ENCODE measurements around the gene CPNE2.

CPNE2 gene

DNA sequence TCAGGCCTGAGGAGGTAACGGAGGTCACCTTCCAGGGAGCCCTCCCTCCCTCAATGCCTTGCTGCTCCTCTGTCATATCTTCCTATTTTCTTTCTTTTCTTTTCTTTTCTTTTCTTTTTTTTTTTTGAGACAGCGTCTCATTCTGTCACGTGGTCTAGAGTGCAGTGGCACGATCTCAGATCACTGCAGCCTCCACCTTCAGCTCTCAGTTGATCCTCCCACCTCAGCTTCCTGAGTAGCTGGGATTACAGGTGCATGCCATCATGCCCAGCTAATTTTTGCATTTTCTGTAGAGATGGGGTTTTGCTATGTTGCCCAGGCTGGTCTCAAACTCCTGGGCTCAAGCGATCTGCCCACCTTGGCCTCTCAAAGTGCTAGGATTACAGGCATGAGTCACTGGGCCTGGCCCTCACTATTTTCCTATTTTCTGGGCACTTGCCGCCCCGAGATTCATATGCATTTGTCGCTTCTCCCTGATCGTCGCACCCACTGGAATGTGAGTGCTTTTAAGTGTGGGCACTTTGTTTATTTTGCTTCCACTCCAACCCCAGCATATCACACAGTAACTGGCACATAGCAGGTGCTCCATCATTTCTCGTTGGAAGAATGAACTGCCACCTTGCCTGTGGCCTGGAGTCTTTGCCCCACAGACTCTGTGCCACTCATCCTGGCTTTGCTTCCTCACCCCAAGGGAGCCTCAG, 31.7 kb downstream of the CPNE2 start:
- no peak for DNase-seq (ENCODE audit: low read depth in 2 of 2)

- DNase-seq (ENCODE audit: low read depth in 2 of 2), result no peak
Observed at GRCh38 chr16:57125376-57125775, 33.0 kb downstream of the CPNE2 start.

DNA sequence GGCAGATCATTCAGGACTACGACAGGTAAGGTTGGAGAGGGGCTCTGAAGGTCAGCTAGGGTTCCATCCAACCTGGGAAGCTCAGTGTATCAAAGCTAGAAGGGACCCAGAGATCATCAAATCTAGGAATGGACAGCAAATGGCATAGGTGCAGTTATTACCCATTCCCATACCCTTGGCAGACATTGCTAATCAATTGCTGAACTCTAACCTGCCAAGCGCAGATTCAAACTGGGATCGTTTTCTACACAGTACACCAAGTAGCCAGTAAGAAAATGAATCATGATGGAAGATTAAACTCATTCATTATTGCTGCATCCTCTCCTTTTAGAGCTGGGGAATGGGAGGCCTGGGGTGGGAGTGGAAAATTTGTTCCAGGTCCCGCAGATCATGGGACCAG, 33.6 kb downstream of the CPNE2 start:
- no peak for DNase-seq (ENCODE audit: low read depth in 2 of 2)

GRCh38 chr16:57126411-57126810, 34.0 kb downstream of the CPNE2 start:
- no peak for DNase-seq (ENCODE audit: low read depth in 2 of 2)

DNA sequence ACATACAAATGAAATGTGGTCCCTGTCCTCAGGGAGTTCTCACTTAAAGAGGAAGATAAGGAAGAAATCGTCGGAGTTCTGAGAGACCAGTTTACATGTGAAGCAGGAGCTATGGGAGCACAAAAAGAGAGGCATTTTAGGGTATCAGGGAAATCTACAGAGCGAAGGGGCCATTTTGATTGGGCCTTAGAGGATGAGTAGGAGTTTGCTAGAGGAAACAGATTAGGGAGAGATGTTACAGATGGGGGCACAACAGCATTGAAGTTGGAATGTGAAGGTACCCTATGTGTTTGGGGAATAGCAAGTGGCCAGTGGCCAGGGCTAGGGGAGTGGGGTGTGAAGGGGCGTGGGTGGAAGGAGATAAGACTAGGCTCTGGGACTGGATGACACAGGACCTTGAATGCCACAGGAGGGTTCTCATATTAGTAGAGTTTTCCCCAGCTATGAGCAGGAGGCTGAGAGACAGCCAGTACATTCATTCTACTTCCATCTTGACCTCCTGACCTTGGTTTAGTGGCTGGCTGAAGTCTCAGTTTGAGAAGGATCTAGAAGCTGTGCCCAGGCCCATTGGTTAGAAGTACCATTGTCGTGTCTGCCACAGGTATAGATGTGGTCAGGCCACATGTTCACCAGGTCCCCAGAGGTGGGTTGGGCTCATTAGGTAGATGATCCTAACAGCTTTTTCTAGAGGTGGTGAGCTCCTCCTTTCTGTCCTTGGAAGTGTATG, 34.8 kb downstream of the CPNE2 start:
- DNase-seq (ENCODE audit: low read depth in 2 of 2), result no peak

- no peak for DNase-seq (ENCODE audit: low read depth in 2 of 2)
Observed at GRCh38 chr16:57127836-57128235, 35.5 kb downstream of the CPNE2 start.

DNA sequence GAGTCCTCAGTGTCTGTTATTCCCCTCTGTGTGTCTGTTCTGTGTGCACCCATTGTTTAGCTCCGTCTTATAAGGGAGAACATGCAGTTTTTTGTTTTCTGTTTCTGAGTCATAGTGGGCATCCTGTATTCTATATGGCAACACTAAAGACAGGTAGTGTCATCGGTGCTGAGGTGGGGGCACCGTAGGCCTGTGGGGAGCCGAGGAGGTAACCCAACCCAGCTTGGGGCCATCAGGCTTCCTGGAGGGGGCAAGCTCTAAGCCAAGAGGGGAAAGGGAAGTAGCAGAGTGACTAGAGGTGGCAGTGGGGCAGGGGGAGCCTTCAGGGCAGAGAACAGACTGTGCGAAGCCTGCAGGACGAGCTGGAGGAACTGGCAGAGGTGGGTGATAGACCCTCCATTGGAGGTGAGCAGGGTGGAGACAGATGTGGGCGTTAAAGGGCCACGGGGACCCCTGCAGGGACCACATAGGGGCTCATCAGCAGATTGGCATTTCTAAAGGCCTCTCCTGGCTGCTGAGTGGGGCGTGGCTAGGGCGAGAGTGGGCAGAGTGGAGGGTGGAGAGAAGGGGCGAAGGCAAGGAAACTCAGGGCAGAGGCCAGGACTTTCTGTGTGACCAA, 36.5 kb downstream of the CPNE2 start:
- DNase-seq (ENCODE audit: low read depth in 2 of 2), result no peak

DNA sequence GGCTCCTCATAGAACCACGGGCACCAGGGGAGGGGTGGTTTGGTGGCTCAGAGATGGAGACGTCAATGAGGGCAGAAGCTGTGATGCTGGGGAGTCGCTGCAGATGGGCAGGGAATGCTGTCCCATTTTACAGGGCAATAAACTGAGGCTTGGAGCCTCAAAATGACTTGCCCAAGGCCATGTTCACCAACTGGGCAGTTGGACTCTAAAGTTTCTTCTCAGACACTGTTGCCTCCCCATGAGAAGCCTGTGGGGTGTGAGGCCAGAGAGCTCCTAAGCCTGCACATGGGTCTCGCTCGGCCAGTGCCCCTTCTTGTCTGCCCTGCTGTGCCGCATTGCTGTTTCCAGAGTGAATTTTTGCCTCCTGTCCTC, 38.6 kb downstream of the CPNE2 start:
- DNase-seq (ENCODE audit: low read depth in 2 of 2), result no peak

DNA sequence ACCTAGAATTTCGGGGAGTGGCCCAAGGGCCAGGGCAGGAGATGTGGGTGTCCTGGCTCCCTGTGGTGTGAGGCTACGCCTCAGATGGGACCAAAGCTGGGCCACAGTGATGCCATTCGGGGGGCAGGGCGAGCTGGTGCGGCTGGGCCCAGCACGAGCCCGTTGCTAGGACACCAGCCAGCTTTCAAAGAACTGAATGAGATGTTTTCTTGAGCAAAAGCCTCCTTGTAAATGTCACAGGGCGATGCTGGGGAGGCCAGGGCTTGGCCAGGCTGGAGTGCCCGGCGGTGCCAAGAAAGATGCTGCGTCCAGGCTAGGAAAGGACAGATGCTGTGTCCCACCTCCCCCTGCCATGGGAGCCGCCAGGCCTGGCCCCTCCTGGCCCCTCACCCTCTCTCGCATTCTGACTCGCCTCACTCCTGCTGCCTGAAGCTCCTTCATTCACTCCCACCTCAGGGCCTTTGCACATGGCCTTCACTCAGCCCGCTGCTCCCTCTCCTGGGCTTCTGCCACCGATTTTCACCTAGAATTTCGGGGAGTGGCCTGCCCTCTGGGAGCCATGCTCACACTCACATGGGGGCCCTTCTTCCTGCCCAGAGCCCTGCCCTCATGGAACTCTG, 39.1 kb downstream of the CPNE2 start:
- DNase-seq (ENCODE audit: low read depth in 2 of 2), result no peak

- no peak for DNase-seq (ENCODE audit: low read depth in 2 of 2)
Observed at GRCh38 chr16:57132470-57132869, 40.1 kb downstream of the CPNE2 start.

- no peak for DNase-seq (ENCODE audit: low read depth in 2 of 2)
Observed at GRCh38 chr16:57133031-57133430, 40.6 kb downstream of the CPNE2 start.

DNA sequence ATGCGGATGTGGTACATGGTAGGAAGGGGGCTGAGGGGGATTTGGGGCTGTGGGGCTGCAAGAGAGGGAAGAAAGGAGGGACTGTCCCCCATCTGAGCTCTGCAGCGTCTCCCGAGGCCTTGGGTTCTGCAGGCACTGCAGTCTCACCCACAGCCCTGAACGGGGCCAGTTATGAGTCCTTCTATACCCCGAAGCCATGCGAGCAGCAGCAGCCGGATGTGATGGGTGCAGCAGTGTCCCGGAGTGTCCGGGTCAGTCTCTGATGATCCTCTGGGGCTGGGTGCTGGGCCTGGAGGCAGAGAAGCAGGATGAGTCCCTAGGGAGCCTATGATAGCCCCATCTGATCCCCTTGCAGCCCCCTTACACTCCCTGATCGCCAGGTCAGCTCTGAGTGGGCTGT, 41.5 kb downstream of the CPNE2 start:
- DNase-seq (ENCODE audit: low read depth in 2 of 2), result no peak

DNA sequence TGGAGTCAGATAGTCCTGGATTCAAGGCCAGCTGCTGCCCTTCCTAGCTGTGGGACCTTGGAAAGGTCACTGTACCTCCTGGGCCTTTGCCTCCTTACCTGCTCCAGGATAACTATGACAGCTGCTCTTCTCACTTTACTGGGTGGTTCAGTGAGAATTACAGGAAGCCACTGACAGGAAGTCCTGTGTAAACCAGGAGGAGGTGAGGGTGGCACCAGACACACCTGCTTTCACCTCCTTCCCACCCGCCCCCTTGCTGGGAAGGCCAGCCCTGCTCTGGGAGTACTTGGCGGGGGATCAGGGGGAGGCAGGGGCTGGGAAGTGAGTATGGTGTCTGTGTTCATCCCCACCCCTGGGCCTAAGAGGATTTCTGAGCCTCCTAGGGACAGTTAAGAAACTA, 42.6 kb downstream of the CPNE2 start:
- no peak for DNase-seq (ENCODE audit: low read depth in 2 of 2)

DNA sequence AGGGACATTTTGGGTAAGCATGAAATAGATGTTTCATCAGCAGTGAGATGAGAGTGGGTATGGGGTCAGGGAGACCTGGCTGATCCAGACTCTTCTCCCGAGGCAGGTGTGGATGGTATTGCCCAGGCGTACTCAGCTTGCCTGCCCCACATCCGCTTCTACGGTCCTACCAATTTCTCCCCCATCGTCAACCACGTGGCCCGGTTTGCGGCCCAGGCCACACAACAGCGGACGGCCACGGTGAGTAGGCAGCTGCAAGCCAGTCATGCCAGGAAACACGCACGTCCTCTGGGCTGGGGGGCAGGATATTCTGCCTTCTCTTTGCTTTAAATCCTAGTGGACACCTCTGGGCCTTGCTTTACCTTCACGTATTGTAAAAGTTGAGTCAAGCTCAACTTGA, 44.7 kb downstream of the CPNE2 start:
- no peak for DNase-seq (ENCODE audit: low read depth in 2 of 2)

DNA sequence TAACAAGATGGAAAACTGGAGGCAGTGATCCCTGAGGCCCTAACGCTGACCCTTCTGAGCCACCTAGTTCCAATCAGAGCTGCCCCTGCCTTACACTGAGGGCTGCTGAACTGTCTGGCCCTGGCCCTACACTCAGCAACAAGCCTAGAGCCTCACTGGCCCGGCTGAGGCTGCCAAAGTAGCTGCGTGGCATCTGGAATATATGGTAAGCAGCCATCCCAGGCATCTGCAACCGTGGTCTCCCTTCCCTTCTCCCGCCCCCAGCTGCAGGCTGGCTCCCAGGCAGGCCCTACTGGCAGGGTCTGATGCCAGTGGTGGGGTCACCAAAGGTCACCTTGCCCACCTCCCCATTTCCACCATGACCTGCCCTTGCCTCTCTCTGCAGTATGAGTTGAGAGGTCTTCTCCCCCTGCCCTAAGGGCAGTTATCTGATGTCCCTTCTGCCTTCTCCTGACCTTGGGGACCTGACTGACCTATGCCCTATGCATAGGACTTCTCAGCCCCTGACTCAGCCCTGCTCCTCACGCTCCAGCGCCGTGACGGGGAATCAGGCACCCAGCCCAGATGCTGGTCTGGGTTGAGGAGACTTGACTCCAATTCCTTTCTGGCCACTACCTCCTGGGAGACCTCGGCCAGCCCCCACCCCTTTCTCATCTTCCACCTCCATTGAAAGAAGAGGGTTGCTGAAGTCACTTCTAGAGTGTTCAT, 45.3 kb downstream of the CPNE2 start:
- no peak for DNase-seq (ENCODE audit: low read depth in 2 of 2)

- DNase-seq (ENCODE audit: low read depth in 2 of 2), result no peak
Observed at GRCh38 chr16:57138281-57138935, 46.0 kb downstream of the CPNE2 start.

DNA sequence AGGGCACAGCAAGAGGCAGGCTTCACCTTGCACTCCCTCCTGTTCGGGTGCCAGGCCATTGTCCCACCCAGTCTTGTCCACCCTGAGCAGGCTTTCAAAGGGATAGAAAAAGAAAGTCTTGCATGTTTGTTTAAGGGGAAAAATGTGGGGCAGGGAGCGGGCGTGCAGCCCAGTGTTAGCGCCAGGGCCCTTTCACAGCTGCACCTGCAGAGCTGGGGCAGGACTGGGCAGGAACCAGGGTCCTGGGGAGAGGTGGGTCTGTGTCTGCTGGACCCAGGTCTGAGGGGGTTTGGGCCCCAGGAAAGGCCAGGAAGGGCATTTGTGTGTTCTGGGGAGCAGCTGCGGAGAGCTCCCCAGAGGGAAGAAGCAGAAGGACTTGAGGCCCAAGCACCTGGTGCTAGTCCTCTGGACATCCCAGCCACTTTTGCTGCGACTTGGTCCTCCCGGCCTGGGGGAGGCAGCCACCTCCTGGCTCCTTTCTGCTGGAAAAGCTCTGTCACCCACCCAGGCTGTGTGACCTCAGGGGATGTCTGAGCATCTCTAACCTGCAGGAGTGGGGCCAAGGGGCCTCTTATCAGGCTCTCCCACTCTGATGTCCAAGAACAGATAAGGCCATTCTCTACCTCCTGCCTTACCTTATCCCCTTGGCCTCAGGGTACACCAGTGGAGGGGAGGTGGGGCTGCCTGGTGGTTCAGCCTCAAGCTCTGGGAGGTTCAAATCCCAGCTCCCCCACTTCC, 48.7 kb downstream of the CPNE2 start:
- no peak for DNase-seq (ENCODE audit: low read depth in 2 of 2)

- DNase-seq (ENCODE audit: low read depth in 2 of 2), result no peak
Observed at GRCh38 chr16:57141822-57142631, 49.6 kb downstream of the CPNE2 start.

GRCh38 chr16:57143149-57143921, 51.0 kb downstream of the CPNE2 start:
- DNase-seq (ENCODE audit: low read depth in 2 of 2), result no peak
